ENCODE results near the gene SLC35A4.
"Not testable (repeated sequence)": the region's sequence is repeated elsewhere in the genome, so short reads cannot be mapped to it uniquely, and the experiment has no call there.

The SLC35A4 gene

DNA sequence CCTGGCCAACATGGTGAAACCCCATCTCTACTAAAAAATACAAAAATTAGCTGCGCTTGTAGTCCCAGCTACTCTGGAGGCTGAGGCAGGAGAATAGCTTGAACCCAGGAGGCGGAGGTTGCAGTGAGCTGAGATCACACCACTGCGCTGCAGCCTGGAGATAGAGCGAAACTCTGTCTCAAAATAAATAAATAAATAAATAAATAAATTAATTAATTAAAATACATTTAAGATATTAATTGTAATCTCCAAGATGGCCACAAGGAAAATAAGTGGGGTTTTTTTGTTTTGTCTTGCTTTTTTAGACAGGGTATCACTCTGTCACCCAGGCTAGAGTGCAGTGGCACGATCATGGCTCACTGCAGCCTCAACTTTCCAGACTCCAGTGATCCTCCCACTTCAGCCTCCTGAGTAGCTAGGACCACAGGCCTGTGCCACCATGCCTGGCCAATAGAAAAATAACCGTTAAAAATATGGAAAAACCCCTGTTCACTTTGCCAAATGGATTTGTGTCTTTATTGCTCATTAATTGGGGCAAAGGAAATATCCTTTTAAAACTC lies 14.6 kb downstream of the SLC35A4 start:
- intact Hi-C loops (cut with DNase I); DNase-seq: not testable (repeated sequence)

DNA sequence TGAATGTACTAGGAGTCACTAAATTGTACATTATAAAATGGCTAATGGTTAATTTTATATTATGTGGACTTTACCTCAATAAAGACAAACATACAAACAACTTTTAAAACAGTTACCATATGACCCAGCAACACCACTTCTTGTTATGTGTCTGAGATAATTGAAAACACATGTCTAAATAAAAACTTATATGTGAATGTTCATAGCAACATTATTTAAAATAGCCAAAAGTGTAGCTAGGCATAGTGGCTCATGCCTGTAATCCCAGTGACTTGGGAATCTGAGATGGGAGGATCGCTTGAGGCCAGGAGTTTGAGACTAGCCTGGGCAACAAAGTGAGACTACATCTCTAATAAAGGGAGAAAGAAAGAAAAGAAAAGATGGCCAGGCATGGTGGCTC lies 22.9 kb downstream of the SLC35A4 start:
- intact Hi-C loops (cut with DNase I): no loop called here
- no peak for DNase-seq

DNA sequence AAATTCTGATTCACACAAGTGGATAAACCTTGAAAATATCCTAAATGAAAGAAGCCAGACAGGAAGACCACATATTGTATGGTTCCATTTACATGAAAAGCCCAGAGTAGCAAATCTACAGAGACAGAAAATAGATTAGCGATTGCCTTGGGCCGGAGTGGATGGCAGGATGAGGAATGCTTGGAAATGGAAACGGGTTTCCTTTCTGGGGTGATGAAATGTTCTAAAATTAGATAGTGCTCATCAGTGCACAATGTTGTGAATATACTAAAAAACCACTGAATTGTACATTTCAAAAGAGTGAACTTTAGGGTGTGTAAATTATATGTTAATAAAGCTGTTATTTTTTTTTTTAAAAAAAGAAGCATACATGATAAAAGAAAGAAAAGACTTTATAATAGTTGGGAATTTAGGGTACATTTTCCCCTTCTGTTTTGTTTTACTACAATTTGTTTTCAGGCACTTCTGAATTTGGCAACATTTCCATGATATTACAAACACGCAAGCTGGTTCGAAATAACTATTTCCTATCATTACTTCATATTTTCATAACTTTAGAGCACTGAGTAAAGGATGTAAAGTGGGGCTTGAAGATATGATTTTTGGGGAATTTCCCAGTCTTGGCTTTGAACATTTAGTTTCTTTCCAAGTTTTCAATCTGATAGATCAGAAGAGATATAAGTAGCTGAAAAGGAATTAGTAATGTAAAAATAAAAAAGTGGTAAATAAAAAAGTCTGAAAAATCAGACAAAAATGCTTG lies 23.9 kb downstream of the SLC35A4 start:
- intact Hi-C loops (cut with DNase I): no loop called here
- no peak for DNase-seq

DNA sequence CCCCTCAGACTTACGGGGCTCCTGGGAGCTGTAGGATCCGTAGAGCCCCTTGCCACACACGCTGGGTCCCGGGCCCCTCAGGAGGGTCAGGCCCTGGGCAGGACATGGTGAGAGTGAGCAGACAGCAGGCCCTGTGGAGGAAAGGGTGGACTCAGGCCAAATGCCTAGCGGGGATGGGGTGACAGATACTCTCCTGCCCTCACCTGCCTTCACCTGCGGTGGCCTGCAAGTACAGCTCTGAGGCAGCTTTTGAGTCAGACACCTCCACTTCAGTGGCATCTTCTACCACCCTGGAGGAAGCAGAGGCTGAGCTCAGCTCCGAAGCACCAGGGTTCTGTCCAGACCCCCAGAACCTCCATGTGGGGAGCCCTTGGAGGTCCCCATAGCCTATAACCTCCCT lies 26.2 kb downstream of the SLC35A4 start:
- DNase-seq: no peak
- intact Hi-C loops (cut with DNase I): no loop called here

DNA sequence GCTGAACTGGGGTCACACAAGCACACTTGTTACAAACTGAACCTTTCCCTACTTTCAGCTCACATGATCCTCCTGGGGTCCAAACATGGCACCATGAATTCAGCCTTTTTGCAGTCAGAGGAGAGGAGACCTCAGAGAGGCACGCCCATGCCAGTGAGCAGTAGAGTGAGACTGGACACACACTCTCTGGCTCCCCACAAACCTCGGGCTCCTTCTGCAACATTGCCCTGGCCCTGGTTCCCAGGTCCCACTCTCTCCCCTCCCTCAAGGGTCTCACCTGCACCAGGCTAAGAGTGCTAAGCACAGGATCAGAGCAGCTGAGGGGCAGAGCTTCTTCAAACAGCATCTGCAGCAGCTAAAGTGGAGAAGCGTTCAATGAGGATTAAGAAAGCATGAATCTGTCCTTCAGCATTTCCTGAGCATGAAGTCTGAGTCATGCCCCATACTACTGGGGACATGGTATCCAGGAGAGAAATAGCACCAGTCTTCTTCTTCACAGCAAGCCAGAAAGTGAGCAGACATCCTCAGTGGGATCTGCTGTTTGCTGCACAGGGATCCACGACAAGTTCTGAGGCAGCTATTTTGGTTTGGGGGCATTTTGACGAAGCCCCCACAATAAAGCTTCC lies 27.2 kb downstream of the SLC35A4 start:
- intact Hi-C loops (cut with DNase I): no loop called here
- no peak for DNase-seq

DNA sequence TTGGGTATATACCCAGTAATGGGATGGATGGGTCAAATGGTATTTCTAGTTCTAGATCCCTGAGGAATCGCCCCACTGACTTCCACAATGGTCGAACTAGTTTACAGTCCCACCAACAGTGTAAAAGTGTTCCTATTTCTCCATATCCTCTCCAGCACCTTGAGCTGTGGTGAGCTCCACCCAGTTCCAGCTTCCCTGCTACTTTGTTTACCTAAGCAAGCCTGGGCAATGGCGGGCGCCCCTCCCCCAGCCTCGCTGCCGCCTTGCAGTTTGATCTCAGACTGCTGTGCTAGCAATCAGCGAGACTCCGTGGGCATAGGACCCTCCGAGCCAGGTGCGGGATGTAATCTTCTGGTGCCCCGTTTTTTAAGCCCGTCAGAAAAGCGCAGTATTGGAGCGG lies 28.4 kb downstream of the SLC35A4 start:
- DNase-seq; intact Hi-C loops (cut with DNase I): not testable (repeated sequence)

DNA sequence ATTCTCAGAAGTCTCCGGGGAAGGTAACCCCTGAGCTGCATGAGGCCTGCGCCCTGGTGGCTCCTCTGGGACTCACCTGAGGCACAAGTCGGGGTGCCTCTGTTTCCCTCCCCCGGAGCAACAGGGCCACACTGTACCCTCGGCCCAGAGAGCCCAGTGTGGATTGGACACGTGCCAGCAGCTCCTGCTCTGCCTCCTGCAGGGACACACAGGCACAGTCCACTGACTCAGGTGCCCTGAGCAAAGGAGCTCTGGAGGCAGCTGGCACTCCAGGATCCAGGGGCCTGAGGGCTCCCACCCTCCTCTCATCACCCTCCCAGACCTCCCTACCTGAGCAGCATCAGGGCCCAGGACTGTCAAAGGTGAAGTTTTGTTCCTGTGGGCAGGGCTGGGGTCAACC lies 29.5 kb downstream of the SLC35A4 start:
- intact Hi-C loops (cut with DNase I): no loop called here
- DNase-seq: no peak

DNA sequence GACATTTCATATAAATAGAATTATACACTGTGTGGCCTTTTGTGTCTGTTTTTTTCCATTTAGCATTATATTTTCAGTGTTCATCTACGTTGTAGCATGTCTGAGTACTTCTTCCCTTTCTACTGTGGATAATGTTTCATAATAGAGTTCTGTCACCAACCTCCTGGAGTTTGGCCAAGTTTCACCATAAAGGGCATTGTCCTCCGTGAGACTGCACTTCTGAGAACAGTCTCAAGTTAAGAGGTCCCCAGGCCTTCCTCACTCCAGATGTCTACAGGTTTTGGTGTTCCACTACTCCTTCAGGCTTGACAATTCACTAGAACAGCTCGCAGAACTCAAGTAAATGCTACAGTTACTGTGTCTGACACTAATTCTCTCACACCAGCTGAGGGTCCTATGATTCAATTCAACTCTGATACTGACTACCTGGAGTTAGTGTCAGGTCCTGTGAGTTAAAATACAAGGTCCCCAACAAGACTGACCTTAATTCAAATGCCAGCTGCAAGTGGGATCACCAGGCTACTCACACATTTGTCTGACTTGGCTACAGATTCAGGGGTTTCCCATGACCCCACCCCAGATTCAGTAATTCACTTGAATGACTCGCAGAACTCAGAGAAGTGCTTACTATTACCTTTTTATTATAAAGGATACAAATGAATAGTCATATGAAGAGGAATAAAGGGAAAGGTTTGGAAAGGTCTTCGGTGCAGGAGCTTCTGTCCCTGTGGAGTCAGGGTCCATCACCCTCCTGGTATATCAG lies 31.1 kb downstream of the SLC35A4 start:
- DNase-seq: peak in 3 of 10 donors; percentile 11 to 38 (median 29)
- intact Hi-C loops (cut with DNase I): no loop called here

DNA sequence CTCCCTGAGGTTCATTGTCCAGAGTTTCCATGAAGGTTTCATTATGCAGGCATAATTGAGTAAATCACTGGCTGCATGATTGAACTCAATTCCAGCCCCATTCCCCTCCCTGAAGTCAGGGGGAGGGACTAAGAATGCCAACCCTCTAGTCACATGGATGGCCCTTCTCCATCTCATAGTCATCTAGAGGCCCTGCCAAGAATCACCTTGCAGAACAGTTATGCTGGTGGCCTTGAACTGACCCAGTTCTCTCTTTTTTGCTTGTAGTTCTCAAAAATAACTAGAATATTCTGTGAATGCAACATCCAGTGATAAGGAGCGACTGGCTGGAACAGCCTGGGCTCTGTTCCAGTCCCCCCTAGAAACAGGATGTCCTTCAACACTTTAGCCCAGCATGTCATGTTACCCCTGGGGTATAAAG lies 31.7 kb downstream of the SLC35A4 start:
- intact Hi-C loops (cut with DNase I): no loop called here
- no peak for DNase-seq

DNA sequence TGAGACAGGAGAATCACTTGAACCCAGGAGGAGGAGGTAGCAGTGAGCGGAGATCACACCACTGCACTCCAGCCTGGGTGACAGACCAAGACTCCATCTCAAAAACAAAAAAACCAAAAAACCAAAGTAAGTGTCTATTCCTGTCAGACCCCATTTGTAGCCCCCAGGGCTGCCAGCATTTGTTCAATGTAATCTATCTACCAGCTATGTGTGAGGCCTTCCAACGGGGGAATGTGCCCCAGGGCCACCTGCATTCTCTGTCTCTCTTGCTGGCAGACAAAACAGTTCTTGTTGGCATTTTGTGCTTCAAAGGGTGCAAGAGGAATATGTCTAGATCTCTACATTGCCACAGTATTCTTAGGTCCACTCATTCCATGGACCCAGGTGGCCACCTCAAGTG lies 34.2 kb downstream of the SLC35A4 start:
- DNase-seq: no peak
- intact Hi-C loops (cut with DNase I): no loop called here

DNA sequence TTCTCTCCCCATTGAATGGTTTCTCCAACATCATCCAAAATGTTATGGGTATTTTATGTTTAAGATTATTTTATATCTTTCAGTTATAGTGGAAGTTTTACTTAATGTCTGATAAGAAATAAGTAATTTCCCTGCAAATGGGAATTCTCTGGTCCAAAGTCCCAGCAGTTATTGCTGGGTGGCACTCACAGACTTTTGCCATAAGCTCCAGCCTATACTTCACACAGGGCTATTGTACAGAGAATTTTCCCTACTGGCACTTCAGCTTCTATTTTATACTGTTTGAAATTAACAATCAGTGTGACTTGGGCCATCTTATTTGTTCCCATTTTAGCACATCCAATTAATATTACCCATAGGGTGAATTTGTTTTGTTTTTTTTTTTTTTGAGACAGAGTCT lies 35.5 kb downstream of the SLC35A4 start:
- intact Hi-C loops (cut with DNase I): no loop called here
- no peak for DNase-seq

DNA sequence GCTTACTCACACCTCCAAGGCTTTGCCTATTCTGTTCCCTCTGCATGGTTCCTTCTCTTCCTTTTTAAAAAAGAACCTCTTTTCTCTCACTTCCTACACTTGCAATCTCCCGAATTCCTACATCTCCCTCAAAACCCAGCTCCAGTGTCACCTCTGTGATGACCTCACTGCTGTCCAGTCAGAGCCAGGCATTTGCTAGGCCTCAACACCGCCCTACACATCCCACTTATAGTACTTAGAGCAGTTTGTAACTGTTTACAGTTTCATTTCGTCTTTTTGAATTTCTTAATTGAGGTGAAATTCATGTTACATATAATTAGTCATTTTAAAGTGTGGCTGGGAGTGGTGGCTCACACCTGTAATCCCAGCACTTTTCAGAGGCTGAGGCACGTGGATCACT lies 37.5 kb downstream of the SLC35A4 start:
- no peak for DNase-seq

DNA sequence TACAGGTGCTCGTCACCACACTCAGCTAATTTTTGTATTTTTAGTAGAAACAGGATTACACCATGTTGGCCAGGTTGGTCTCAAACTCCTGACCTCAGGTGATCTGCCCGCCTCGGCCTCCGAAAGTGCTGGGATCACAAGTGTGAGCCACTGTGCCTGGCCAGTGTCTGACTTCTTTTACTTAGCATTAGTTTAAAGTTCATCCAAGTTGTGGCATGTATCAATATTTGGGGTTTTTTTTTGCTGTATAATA lies 38.7 kb downstream of the SLC35A4 start:
- DNase-seq; intact Hi-C loops (cut with DNase I): not testable (repeated sequence)

More for the DNA sequence above, 37.5 kb downstream of the SLC35A4 start:
- intact Hi-C loops (cut with DNase I): no loop called here

DNA sequence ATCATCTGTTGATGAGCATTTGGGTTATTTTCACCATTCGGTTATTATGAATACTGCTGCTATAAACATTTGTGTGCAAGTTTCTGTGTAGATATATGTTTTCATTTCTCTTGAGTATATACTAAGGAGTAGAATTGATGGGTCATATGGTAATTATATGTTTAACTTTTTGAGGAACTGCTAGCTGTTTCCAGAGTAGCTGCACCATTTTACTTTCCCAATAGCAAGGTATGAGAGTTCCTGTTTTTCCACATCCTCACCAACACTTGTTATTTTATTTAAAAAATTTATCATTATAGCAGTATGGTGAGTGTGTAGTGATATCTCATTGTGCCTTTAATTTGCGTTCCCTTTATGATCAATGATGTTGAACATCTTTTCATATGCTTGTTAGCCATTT lies 39.1 kb downstream of the SLC35A4 start:
- intact Hi-C loops (cut with DNase I): no loop called here
- no peak for DNase-seq

DNA sequence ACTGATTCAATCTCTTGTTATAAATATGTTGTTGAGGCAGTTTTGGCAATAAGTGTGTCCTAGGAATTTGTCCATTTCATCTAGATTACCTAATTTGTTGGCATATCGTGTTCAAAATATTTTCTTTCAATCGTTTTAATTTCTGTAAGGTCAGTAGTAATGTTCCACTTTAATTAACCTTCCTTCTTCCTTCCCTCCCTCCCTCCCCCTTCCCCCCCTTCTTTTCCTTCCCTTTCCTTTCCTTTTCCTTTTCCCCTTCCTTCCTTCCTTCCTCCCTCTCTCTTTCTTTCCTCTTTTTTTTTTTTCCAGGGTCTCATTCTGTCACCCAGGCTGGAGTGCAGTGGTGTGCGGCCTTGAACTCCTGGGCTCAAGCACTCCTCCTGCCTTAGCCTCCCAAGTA lies 41.3 kb downstream of the SLC35A4 start:
- DNase-seq: no peak
- intact Hi-C loops (cut with DNase I): no loop called here

DNA sequence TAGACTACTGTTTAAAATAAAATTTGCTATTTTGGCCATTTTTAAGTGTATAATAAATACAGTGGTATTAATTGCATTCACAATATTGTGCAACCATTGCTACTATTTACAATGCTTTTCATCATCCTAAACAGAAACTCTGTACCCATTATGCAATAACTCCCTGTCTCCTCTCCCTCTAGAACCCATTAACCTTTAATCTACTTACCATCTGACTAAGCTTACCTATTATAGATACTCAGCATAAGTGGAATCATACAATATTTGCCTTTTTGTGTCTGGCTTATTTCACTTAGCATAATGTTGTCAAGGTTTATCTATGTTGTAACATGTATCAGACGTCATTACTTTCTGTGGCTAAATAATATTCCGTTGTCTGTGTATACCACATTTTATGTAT lies 42.4 kb downstream of the SLC35A4 start:
- no peak for DNase-seq
- intact Hi-C loops (cut with DNase I): no loop called here

DNA sequence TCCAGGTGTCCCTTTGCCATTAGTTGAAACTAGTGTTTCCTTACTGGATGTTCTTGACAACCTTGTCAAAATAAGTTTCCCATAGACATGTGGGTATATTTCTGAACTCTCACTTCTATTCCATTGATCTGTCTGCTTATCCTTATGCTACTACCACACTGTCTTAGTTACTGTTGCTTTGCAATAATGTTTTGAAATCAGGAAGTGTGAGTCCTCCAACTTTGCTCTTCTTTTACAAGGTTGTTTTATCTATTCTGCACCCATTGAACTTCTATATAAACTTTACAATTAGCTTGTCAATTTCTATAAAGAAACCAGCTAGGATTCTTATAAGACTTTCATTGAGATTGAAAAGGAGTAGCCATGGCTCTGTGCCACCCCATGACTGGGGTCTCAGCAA lies 44.1 kb downstream of the SLC35A4 start:
- DNase-seq: no peak

DNA sequence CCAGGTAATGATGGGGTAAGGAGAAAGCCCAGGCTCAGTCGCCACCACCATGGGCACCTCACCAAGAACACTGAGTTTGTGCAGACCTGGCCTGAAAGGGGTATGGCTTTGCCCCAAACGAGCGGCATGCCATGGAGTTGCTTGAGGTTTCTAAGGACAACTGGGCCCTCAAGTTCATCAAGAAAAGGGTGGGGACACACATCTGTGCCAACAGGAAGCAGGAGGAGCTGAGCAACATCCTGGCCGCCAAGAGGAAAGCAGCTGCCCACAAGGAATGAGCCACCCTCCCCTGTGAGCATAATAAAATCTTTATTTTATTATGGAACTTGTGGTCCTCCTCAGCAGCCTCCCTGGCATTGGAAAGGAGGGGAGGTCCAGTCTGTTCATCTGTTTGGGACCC lies 44.5 kb downstream of the SLC35A4 start:
- DNase-seq: peak in 5 of 10 donors; percentile 5 to 71 (median 39)
- intact Hi-C loops (cut with DNase I): no loop called here

More for the DNA sequence above, 44.1 kb downstream of the SLC35A4 start:
- intact Hi-C loops (cut with DNase I): no loop called here

DNA sequence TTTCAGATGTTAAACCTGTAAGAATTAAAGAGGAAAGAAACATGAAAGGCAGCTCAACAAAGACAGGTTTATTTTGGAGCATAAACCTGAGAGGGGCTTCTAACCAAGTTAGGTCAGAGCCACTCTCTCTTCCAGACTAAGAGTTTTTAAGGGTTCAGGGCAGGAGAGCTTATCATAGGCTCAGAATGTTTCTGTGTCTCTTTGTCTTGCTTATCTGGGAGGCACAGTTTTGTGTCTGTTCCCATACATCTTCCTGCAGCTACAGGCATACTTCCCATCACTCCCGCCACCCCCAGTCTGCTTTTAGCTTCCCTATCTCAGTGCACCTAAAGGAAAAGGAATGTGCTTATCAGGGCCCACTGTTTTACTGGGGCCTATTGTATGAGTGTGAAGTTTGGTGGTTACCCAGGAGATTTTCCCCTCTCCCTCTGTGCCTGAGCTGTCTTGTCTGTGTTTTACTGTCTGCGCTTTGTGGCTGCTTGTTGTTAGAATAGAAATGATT lies 46.4 kb downstream of the SLC35A4 start:
- no peak for DNase-seq
- intact Hi-C loops (cut with DNase I): no loop called here

Measured in posterior cingulate gyrus (tissue), 11 donors.